Raji (cell line): ENCODE measurements around the gene OSBPL6.

ENCODE experiments used
- POLR2A ChIP-seq: IDR thresholded peaks from 2 replicates; pipeline ENCODE4 v1.6.1; 2011; ENCODE audit warnings: low read depth, low read length, control low read depth; ENCODE audit not compliant: insufficient read depth

The OSBPL6 gene

GRCh38 chr2:178441426-178441825 lies 247.1 kb downstream of the OSBPL6 start:
- no peak for TF ChIP-seq POLR2A

- no peak for TF ChIP-seq POLR2A
These were observed 254.8 kb downstream of the OSBPL6 start for GRCh38 chr2:178448968-178449661.

- no peak for TF ChIP-seq POLR2A
These were observed 255.6 kb downstream of the OSBPL6 start for GRCh38 chr2:178449700-178450523.

GRCh38 chr2:178450524-178450773 lies 256.1 kb downstream of the OSBPL6 start:
- peak; percentile 51; the same call in 1 of the 2 replicates for TF ChIP-seq POLR2A

- peak; percentile 94 for TF ChIP-seq POLR2A
These were observed 256.6 kb downstream of the OSBPL6 start, which contains the start of the genes PJVK and PRKRA for GRCh38 chr2:178450774-178451525. Gene PJVK (plus strand): TSS chr2:178451378. CDS start chr2:178453410, 2,032 bp downstream. Gene PRKRA (minus strand): TSS chr2:178451175. CDS start chr2:178451030, 145 bp downstream.

GRCh38 chr2:178452334-178452733 lies 258.0 kb downstream of the OSBPL6 start:
- no peak for TF ChIP-seq POLR2A
